Measurements from ENCODE around the gene PPP1R12A. TPM values are rescaled to one million over a fixed set of nuclear protein-coding genes. Genes with fewer than 3 reads are reported as not detected.

Gene PPP1R12A
- total RNA-seq, 1 donor from 2014 or later: 95.8 TPM

- H3K27ac ChIP-seq: no peak overlapping the region
- H3K4me3 ChIP-seq: no peak overlapping the region
- TF ChIP-seq POLR2A (IDR thresholded peaks at IDR 0.05) (no peak), POLR2AphosphoS5 (IDR thresholded peaks at IDR 0.05; ENCODE audit: insufficient read depth in 1 of 2, low read depth in 1 of 2) (no peak), CTCF (IDR thresholded peaks at IDR 0.05) (no peak)
- peaks cover 29% of the 10 kb centered on the region for H3K4me1 ChIP-seq
- DNase-seq (ENCODE audit: extremely low spot score in 2 of 2): no peak
- no peaks in the 10 kb centered on the region for H3K27me3 ChIP-seq
- no peaks in the 10 kb centered on the region for H3K9me3 ChIP-seq
- peaks cover 0 to 4% of the 10 kb centered on the region in 2 donors for H3K36me3 ChIP-seq
- intact Hi-C loops (cut with DNase I): no loop called here
Observed at GRCh38 chr12:79766705-79767464, 168.0 kb downstream of the PPP1R12A start.

GRCh38 chr12:79765157-79765556 lies 169.7 kb downstream of the PPP1R12A start:
- Histone ChIP-seq H3K4me1 (peaks cover 29% of the 10 kb centered on the region), H3K27me3 (no peaks in the 10 kb centered on the region), H3K4me3 (no peak overlapping the region), H3K36me3 (no peaks in the 10 kb centered on the region), H3K27ac (no peak overlapping the region), H3K9me3 (no peaks in the 10 kb centered on the region)
- intact Hi-C loops (cut with DNase I): no loop called here
- TF ChIP-seq POLR2AphosphoS5 (IDR thresholded peaks at IDR 0.05; ENCODE audit: insufficient read depth in 1 of 2, low read depth in 1 of 2): no peak
- TF ChIP-seq CTCF (IDR thresholded peaks at IDR 0.05): no peak
- TF ChIP-seq POLR2A (IDR thresholded peaks at IDR 0.05): no peak
- no peak for DNase-seq (ENCODE audit: extremely low spot score in 2 of 2)

GRCh38 chr12:79764641-79765040 lies 170.3 kb downstream of the PPP1R12A start:
- Histone ChIP-seq H3K27me3 (no peaks in the 10 kb centered on the region), H3K27ac (peak overlapping the region; percentile 46), H3K9me3 (no peaks in the 10 kb centered on the region), H3K4me1 (peaks cover 25% of the 10 kb centered on the region), H3K4me3 (no peak overlapping the region), H3K36me3 (no peaks in the 10 kb centered on the region)
- intact Hi-C loops (cut with DNase I): no loop called here
- no peak for TF ChIP-seq CTCF (IDR thresholded peaks at IDR 0.05)
- TF ChIP-seq POLR2AphosphoS5 (IDR thresholded peaks at IDR 0.05; ENCODE audit: insufficient read depth in 1 of 2, low read depth in 1 of 2): no peak
- TF ChIP-seq POLR2A (IDR thresholded peaks at IDR 0.05): no peak
- no peak for DNase-seq (ENCODE audit: extremely low spot score in 2 of 2)

- Histone ChIP-seq H3K36me3 (no peaks in the 10 kb centered on the region), H3K4me1 (peaks cover 18% of the 10 kb centered on the region), H3K27me3 (no peaks in the 10 kb centered on the region), H3K4me3 (no peak overlapping the region), H3K27ac (peak overlapping the region; percentile 46), H3K9me3 (no peaks in the 10 kb centered on the region)
- peak in 1 of 2 donors; percentile 24 for TF ChIP-seq POLR2AphosphoS5 (IDR thresholded peaks at IDR 0.05; ENCODE audit: insufficient read depth in 1 of 2, low read depth in 1 of 2)
- no peak for TF ChIP-seq CTCF (IDR thresholded peaks at IDR 0.05)
- intact Hi-C loops (cut with DNase I): no loop called here
- DNase-seq (ENCODE audit: extremely low spot score in 2 of 2): no peak
Observed at GRCh38 chr12:79763766-79764452, 171.0 kb downstream of the PPP1R12A start.

- peaks cover 14% of the 10 kb centered on the region for H3K4me1 ChIP-seq
- TF ChIP-seq POLR2AphosphoS5 (IDR thresholded peaks at IDR 0.05; ENCODE audit: insufficient read depth in 1 of 2, low read depth in 1 of 2) (no peak), POLR2A (IDR thresholded peaks at IDR 0.05) (no peak), CTCF (IDR thresholded peaks at IDR 0.05) (no peak)
- H3K27me3 ChIP-seq: no peaks in the 10 kb centered on the region
- H3K27ac ChIP-seq: no peak overlapping the region
- H3K9me3 ChIP-seq: peaks cover 8% of the 10 kb centered on the region
- no peak for DNase-seq (ENCODE audit: extremely low spot score in 2 of 2)
- H3K4me3 ChIP-seq: no peak overlapping the region
- intact Hi-C loops (cut with DNase I): no loop called here
- no peaks in the 10 kb centered on the region for H3K36me3 ChIP-seq
Observed at GRCh38 chr12:79761341-79761740, 173.6 kb downstream of the PPP1R12A start.

Measured in vagina (tissue), 2 donors.